Fibroblast of villous mesenchyme (primary cell): ENCODE data around the gene C1QB. TPM values are rescaled to one million over a fixed set of nuclear protein-coding genes. Genes with fewer than 3 reads are reported as not detected.

ENCODE experiments used
- DNase-seq: peaks from one replicate; pipeline ENCODE4 v3.0.0-alpha.2; 2010; ENCODE audit warnings: low read depth
- H3K4me3 ChIP-seq: 2 replicates; pipeline ENCODE4 v1.5.1; 2011; ENCODE audit warnings: low read depth, mild to moderate bottlenecking, low read length
- CTCF ChIP-seq: IDR thresholded peaks from 2 replicates; pipeline ENCODE4 v1.5.1; 2012; ENCODE audit warnings: low read depth, mild to moderate bottlenecking, low read length; ENCODE audit not compliant: insufficient read depth
- total RNA-seq: library from RNA; depleted of rRNA; stranded (reverse); fragments of >200 nt; gene quantifications from 2 replicates; pipeline ENCODE4 v1.2.3, GENCODE V29; 2012

The C1QB gene
- total RNA-seq, 1 donor: not detected

GRCh38 chr1:22643928-22644327 lies 9.1 kb upstream of the C1QB start:
- TF ChIP-seq CTCF: no peak

GRCh38 chr1:22645931-22646330 lies 7.1 kb upstream of the C1QB start:
- TF ChIP-seq CTCF: no peak
- DNase-seq: no peak
- H3K4me3 ChIP-seq: no peak overlapping the region

More at GRCh38 chr1:22643928-22644327, 9.1 kb upstream of the C1QB start:
- no peak for DNase-seq
- H3K4me3 ChIP-seq: no peak overlapping the region

GRCh38 chr1:22646384-22646783 lies 6.7 kb upstream of the C1QB start:
- DNase-seq: no peak
- no peak overlapping the region for H3K4me3 ChIP-seq
- no peak for TF ChIP-seq CTCF

- no peak overlapping the region for H3K4me3 ChIP-seq
- no peak for TF ChIP-seq CTCF
- DNase-seq: no peak
Observed at GRCh38 chr1:22650089-22650693, 2.8 kb upstream of the C1QB start.

- DNase-seq: no peak
- TF ChIP-seq CTCF: no peak
- H3K4me3 ChIP-seq: no peak overlapping the region
Observed at GRCh38 chr1:22651941-22652856, 837 bp upstream of the C1QB start.

GRCh38 chr1:22654692-22655091 lies 1.7 kb downstream of the C1QB start:
- no peak for TF ChIP-seq CTCF
- H3K4me3 ChIP-seq: no peak overlapping the region
- no peak for DNase-seq
